Activated CD4-positive, alpha-beta T cell treated with anti-CD3 and anti-CD28 coated beads for 1 hour (primary cell): ENCODE data around the gene PAN3.

Experiments used
- DNase-seq: peaks from one replicate; pipeline ENCODE4 v3.0.0-alpha.2; 2020

Gene PAN3

DNA sequence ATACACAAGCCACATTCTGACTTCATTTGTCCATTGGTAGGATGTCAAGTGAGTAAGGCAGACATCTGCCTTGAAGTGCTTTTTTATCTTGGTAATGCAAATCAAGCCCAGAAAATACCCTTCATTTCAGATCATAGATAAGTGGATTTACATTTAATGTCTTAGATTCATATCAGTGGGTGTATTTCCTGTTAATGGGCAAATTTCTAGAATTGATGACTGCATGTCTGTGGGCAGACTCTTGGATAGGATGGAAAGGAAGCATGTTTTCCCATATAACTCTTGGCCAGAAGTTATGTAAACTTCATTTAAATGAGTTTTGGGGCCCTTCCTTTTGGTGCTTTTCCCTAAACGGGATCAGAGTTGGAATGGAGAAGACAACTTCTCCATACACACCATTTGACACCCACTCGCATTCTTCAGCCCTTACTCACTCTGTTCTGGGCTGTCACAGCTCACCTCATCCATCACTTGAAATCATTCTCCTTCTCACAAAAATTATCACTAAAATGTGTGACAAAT is 202.0 kb downstream of the PAN3 start:
- no peak for DNase-seq

DNA sequence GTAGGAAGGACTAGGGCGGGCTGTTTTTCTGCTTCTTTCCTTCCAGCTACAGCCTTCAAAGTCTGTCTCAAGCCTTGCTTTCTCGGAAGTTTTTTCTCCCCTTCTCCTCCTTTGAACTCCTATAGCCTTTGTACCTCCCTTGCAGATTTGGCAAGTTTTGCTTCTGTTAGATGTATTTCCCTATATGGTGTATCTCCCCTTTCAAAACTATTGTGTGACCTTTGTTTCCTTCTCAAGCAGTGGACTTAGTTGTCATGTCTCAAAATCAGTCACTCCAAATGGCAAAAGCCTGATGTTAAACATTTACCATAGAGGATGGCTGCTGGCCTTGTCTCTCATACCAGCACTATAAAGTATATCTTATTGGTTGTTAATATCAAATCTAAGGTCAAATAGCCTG is 203.9 kb downstream of the PAN3 start:
- DNase-seq, result no peak

DNA sequence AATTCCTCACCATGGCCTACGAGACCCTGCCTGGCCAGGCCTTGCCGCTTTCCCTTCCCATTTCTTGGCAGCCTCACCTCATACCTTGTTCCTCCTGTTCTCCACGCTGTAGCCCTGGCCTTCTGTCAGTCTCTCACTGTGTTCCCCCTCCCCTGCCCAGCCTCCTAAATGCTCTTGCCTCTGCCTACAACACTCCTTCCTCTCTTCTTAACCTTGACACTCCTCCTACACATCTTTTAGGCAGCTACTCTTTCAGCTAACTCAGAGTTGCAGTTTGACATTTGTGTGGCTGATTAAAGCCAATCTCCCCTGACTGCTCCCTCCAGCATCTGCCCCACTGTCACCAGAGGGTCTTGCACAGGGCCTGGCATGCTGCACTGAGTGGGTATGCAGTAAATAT is 205.8 kb downstream of the PAN3 start:
- DNase-seq, result no peak
